Panc1 (cell line): ENCODE data around the gene CHCHD2.

Source experiments
- CTCF ChIP-seq: fragments of 450-650 bp; IDR thresholded peaks from 2 replicates; pipeline ENCODE4 v1.5.1; 2017; ENCODE audit warnings: mild to moderate bottlenecking
- POLR2AphosphoS5 ChIP-seq: IDR thresholded peaks from 2 replicates; pipeline ENCODE4 v1.6.1; 2012; ENCODE audit warnings: mild to moderate bottlenecking, low read depth, low read length, moderate library complexity
- TCF7L2 ChIP-seq: IDR thresholded peaks from 2 replicates; pipeline ENCODE4 v1.6.1; 2011; ENCODE audit warnings: mild to moderate bottlenecking, low read depth, low read length, inconsistent platforms

GRCh38 chr7:56074371-56074791 is 31.9 kb downstream of the CHCHD2 start:
- TF ChIP-seq CTCF (peak; percentile 98), POLR2AphosphoS5 (no peak), TCF7L2 (no peak)
